NCI-H2196 (cell line): ENCODE measurements around the gene SCOC.

Source experiments
- DNase-seq: peaks from one replicate; lab custom pipeline; 2025; ENCODE audit not compliant: unreplicated experiment; lab: John Stamatoyannopoulos, UW

SCOC gene

GRCh38 chr4:140373328-140374129, at the start of gene SCOC:
Gene SCOC (plus strand): TSS chr4:140373646. CDS start chr4:140379171, 5,525 bp downstream.
- DNase-seq, result peak; percentile 90

GRCh38 chr4:140326395-140326993, 47.0 kb upstream of the SCOC start:
- DNase-seq, result peak; percentile 16

- DNase-seq, result no peak
These were observed 43.0 kb upstream of the SCOC start for GRCh38 chr4:140330311-140330900.

GRCh38 chr4:140331245-140331644, 42.2 kb upstream of the SCOC start:
- DNase-seq, result no peak

GRCh38 chr4:140331876-140332275, 41.6 kb upstream of the SCOC start:
- DNase-seq, result no peak

- DNase-seq, result no peak
These were observed 40.7 kb upstream of the SCOC start for GRCh38 chr4:140332734-140333133.

- DNase-seq, result no peak
These were observed 39.9 kb upstream of the SCOC start for GRCh38 chr4:140333523-140333922.

GRCh38 chr4:140335076-140335475, 38.4 kb upstream of the SCOC start:
- no peak for DNase-seq

GRCh38 chr4:140336730-140337129, 36.7 kb upstream of the SCOC start:
- DNase-seq, result no peak

GRCh38 chr4:140342620-140343019, 30.8 kb upstream of the SCOC start:
- no peak for DNase-seq

GRCh38 chr4:140343303-140343702, 30.1 kb upstream of the SCOC start:
- DNase-seq, result peak; percentile 4

GRCh38 chr4:140344101-140344500, 29.3 kb upstream of the SCOC start:
- DNase-seq, result no peak

GRCh38 chr4:140344621-140345020, 28.8 kb upstream of the SCOC start:
- DNase-seq, result no peak

GRCh38 chr4:140346136-140346535, 27.3 kb upstream of the SCOC start:
- no peak for DNase-seq

GRCh38 chr4:140349816-140350215, 23.6 kb upstream of the SCOC start:
- no peak for DNase-seq

GRCh38 chr4:140351093-140352075, 22.1 kb upstream of the SCOC start:
- no peak for DNase-seq

- DNase-seq, result no peak
These were observed 19.7 kb upstream of the SCOC start for GRCh38 chr4:140353786-140354185.

GRCh38 chr4:140355288-140355687, 18.2 kb upstream of the SCOC start:
- DNase-seq, result no peak

- DNase-seq, result no peak
These were observed 15.6 kb upstream of the SCOC start for GRCh38 chr4:140357868-140358267.

- no peak for DNase-seq
These were observed 15.2 kb upstream of the SCOC start for GRCh38 chr4:140358281-140358680.
